Stimulated activated CD4-positive, alpha-beta T cell treated with anti-CD3 and anti-CD28 coated beads, Interleukin-4, amount 100 ng/mL, for 24 hours (primary cell): Measurements from ENCODE around the gene PLIN4.

Experiments used
- DNase-seq: peaks from one replicate; pipeline ENCODE4 v3.0.0-alpha.2; 2020

PLIN4 gene

DNA sequence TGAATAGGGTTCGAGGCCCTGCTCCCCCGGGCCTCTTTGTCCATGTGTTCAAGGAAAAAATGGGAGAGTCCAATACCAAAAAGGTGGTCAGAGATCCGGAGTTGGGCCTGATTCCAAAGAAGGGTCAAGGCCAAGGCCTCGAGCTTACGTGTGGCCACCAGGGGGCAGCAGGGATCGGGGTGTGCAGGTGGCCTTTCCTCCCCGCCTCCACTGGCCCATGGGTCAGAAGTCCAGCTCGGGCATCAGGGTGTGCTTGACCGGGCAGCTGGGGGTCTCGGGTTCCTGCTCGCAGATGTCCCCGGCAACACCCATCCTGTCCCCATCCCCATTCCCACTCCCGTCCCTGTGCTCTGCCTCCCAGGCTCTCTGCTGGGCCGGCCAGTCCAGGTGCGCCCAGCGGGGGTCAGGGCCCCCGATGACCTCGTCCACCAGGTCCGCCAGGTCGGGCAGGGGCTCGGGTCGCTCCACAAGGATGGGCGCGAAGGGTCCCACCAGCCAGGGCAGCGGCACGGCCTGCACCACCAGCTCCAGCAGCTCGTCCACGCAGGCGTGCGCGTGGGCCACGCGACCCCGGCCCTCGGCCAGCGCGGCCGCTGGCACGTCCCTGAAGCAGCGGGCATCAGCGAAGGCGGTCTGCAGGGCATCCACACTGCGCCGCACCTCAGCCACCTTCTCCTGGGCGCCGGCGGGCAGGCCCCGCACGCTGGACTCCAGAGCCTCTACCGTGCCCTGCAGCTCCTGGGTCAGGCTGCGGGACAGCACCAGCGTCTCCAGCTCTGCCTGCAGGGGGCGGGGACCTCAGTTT lies 5.2 kb upstream of the PLIN4 start:
- DNase-seq, result peak; percentile 23

- DNase-seq, result no peak
These were observed 4.2 kb upstream of the PLIN4 start for GRCh38 chr19:4522291-4523002.

DNA sequence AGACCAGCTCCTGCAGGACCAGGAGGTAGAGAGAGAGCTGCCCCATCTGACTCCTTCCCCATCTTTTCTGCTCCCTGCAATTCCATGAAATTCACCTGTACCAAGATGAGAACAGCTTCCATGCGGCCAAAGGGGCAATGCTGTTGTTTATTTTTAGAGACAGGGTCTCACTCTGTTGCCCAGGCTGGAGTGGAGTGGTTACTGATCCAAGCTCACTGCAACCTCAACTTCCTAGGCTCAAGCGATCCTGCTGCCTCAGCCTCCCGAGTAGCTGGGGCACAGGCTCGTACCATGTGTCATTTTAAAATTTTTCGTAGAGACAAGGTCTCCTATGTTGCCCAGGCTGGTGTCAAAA lies 3.6 kb upstream of the PLIN4 start:
- no peak for DNase-seq

DNA sequence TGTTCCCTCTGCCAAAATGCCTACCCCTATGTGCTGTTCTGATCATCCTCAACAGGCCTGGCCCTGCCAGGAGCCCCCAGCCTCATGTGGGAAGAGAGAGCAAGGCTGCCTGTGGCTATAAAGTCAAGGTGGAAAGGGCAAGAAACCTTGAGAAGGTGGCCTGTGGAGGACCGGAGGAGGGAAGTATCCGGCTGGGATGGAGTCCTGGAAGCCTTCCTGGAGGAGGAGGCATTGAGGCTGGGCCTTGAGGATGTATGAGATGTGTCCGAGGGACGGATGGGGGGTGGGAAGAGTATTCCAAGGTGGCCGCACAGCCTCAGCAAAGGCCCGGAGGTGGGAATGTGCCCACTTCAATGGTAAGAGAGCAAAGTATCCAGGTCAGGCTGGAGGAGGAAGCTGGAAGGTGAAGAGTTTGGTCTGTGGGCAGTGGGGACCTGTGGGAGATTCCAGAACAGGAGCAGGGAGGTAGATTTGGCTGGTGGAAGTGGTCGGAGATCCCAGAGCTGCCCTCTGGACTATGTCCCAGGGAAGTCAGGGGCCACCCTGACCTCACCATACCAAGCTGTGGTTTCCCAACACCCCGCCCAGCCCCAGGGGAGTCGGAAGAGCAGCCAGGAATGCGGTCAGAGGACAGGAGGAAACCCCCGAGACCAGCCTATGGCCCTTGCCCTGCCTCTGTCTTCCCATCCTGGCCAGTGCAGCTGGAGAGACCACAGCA lies 3.0 kb upstream of the PLIN4 start:
- no peak for DNase-seq

- DNase-seq, result no peak
These were observed 1.4 kb upstream of the PLIN4 start for GRCh38 chr19:4519521-4520277.

DNA sequence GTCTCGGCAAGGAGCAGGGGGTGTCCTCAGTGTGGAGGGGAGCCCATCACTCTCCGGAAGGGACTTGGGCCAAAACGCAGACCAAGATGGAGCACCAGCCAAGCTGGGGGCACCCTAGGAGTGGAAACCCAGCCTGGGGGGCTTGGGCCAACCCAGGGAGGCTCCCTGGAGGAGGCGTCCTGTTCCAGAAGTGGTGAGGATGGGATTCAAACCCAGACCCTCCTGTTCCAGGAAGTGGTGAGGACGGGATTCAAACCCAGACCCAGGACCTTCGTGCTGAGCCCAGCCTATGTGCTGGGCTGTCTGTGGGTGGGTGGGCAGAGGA lies 848 bp upstream of the PLIN4 start:
- DNase-seq, result no peak

DNA sequence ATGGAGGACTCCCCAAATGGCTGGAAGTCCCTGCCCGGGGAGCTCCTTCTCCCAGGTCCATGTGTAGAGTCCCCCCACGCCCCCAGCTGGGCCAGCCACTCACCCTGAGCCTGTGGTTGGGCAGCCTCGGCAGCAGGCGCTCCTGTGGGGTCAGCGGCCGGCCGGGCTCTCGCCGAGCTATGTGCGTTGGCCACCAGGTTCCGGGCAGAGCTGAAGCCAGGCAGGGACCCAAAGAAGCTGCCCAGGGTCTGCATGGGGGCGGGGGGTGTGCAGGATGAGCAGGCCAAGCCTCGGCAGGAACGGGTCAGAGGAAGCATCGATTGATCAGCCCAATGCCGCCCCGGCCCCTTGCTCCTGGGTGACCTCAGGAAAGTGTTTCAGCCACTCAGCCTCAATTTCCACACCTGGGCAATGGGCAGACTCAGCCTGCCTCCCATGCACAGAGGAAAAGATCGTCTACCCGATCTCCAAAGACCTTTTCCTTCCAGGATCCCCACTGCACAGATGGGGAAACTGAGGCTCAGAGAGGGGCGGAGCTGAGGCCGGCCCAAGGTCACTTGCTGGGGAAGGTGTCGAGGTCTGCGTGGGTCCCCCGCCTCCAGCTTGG lies 732 bp downstream of the PLIN4 start:
- DNase-seq, result no peak

- DNase-seq, result no peak
These were observed 1.4 kb downstream of the PLIN4 start for GRCh38 chr19:4516939-4517300.

DNA sequence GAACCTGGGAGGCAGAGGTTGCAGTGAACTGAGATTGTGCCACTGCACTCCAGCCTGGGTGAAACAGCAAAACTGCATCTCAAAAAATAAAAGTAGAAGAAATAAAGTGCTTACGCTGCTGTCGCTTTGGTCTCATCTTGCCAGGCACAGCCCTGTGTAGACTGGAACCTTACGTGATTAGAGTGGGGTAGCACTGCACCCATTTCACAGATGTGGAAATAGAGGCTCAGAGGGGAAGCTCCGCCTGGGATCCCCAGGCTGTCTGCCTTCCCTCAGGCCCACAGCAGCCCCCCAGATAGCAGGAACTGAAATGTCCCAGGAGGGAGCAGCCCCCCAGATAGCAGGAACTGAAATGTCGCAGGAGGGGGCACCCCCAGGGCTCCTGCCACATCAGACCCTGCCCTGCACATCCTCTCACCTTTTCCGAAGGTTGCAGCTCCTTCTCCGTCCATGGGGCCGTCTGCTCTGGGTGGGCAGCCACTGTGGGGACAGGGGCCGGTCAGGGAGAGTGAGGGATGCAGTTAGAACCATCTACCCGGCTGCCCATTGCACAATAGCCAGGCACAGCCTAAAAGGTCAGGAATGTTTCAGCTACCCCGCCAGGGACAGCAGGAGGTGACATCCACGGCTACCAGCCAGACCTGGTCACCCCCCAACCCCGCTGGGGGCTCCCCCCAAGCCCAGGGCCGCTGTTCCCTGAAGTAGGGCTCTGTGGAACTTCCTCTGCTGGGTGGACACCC lies 1.9 kb downstream of the PLIN4 start:
- DNase-seq, result no peak

DNA sequence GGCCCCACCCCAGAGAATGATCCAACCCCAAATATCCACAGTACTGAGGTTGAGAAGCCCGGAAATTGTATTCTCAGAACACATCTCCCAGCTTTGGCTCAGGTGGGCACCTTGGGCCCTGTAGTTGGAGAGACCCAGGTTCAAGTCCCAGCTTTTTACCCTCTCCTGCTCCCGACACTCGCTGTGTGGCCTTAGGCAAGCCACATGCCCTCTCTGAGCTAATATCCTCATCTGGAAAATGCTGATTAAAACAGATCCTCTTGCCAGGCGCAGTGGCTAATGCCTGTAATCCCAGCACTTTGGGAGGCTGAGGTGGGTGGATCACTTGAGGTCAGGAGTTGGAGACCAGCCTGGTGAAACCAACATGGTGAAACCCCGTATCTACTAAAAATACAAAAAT lies 2.6 kb downstream of the PLIN4 start:
- DNase-seq, result no peak

GRCh38 chr19:4513248-4513647 lies 5.0 kb downstream of the PLIN4 start:
- no peak for DNase-seq

DNA sequence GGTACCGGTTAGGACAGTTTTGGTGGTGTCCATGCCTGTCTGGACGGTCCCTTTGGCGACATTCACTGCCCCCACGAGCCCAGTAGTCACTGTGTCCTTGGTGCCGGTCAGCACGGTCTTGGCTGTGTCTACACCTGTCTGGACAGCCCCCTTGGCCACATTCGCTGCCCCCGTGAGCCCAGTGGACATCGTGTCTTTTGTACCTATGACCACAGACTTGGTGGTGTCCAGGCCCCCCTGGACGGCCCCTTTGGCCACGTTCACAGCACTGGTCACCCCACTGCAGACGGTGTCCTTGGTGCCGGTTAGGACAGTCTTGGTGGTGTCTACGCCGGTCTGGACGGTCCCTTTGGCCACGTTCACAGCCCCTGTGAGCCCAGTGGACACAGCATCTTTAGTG lies 6.2 kb downstream of the PLIN4 start:
- DNase-seq, result no peak

- DNase-seq, result no peak
These were observed 6.8 kb downstream of the PLIN4 start for GRCh38 chr19:4511300-4512054.

DNA sequence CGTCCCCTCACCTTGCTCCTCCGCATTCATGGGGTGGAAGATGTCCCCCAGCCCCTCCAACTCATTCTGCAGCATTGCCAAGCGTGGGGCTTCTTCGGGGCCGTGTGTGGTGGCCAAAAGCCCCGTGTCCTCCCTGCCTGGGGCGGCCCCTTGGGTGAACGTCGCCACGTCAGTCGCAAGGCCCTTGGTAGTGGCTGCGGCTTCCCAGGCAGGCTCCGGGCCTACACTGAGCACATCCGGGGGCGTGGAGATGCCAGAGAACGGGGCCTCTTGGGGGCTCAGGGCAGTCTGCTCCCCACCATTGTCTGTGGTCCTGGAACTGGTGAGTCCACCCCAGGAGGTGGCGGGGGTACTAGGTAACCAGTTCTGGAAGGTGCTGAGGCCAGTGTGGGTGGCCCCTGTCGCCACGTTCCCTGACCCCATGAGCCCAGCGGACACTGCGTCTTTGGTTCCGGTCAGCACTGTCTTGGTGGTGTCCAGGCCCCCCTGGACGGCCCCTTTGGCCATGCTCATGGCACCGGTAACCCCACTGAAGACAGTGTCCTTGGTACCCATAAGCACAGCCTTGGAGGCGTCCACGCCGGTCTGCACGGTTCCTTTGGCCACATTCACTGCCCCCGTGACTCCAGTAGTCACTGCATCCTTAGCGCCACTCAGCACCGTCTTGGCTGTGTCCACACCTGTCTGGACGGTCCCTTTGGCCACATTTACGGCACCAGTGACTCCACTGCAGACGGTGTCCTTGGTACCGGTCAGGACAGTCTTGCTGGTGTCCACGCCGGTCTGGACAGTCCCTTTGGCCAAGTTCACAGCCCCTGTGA lies 7.6 kb downstream of the PLIN4 start:
- DNase-seq, result no peak

- DNase-seq, result no peak
These were observed 9.6 kb downstream of the PLIN4 start for GRCh38 chr19:4508698-4509097.

DNA sequence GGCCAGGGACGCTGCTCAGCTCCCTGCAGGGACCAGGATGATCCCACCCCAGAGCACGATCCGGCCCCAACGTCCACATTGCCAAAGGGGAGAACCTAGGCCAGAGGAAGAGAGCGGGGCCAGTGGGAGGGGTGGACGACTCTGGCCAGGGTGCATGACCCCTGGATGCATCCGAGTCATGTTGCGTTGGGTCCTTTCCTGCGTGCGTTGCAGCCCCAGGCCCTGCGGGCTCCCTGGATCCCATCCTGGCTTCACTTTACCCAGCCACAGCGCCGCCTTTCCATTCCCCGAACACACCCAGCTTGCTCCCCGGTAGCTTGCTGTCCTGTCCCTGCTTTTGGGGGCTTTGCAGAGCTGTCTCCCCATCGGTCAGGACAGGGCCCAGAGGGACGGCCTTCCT lies 10.5 kb downstream of the PLIN4 start:
- no peak for DNase-seq

DNA sequence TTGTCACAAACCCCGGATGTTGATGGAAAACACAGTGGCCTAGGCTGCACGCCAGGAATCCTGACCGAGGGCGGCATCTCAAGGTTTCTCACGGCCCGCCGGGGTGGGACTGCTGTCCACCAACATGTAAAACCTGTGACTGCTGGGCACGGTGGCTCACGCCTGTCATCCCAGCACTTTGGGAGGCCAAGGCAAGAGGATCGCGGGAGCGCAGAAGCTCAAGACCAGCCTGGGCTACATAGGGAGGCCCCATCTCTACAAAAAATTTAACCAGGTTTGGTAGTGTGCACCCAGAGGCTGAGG lies 11.2 kb downstream of the PLIN4 start:
- DNase-seq, result no peak

- DNase-seq, result no peak
These were observed 11.7 kb downstream of the PLIN4 start for GRCh38 chr19:4506449-4507149.

DNA sequence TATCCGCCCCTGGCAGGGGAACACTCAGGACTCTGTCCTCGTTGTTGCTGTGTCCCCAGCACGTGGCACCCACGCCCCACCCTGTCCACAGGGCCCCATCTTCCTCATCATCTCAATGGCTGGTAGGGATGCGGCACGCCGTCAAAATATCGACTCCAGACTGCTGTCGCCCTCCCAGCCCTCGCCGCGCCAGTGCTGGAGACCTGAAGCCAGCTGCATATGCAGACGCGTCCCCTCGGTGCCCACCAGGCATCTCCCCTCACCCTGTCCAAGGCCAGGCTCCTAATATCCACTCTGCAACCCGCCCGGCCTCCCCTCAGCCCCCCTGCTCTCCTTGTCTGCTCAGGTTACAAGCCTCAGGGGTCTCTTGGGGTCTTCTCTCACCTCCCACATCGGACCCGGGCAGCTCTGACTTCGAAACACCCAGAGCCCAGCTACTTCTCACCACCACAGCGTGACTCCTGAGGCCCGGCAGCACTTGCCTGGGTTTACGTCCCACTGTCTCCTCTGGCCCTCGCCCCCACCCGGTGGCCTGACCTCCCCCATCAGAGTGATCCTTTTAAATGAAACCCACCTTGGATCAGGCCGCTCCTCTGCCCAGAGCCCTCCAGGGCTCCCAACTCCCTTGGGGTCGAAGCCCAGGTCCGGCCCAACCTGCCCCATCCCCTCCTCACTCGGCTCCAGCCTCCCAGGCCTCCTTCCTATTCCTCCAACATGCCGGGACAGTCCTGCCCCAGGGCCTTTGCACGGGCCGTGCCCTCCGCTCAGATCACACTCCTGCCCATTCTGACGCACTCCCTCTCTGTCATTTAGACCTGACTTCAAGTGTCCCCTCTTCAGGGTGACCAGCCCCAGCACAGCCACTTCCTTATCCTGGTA lies 12.5 kb downstream of the PLIN4 start:
- no peak for DNase-seq
